Karpas-422 (cell line): ENCODE results near the gene GPSM1. TPM values are rescaled to one million over a fixed set of nuclear protein-coding genes. Genes with fewer than 3 reads are reported as not detected.

ENCODE experiments used
- DNase-seq: peaks from one replicate; pipeline ENCODE4 v3.0.0-alpha.2; 2015
- H2AFZ ChIP-seq: fragments of 200-600 bp; sonication (generic); 2 replicates; pipeline ENCODE4 v1.6.1; 2014; ENCODE audit warnings: antibody characterized with exemption, low read length, mixed read lengths
- H3K27ac ChIP-seq: fragments of 200-600 bp; sonication (generic); 2 replicates; pipeline ENCODE4 v1.5.1; 2014; ENCODE audit warnings: mild to moderate bottlenecking, low read length, moderate library complexity
- H3K27me3 ChIP-seq: fragments of 200-600 bp; sonication (generic); 2 replicates; pipeline ENCODE4 v1.6.1; 2014; ENCODE audit warnings: low read length, mixed read lengths
- H3K36me3 ChIP-seq: fragments of 200-600 bp; sonication (generic); 2 replicates; pipeline ENCODE4 v1.6.1; 2014; ENCODE audit warnings: low read length, mixed read lengths; ENCODE audit not compliant: insufficient read depth
- H3K4me1 ChIP-seq: fragments of 200-600 bp; sonication (generic); 2 replicates; pipeline ENCODE4 v1.6.1; 2014; ENCODE audit warnings: mild to moderate bottlenecking, low read length, mixed read lengths
- H3K4me2 ChIP-seq: fragments of 200-600 bp; sonication (generic); 2 replicates; pipeline ENCODE4 v1.6.1; 2014; ENCODE audit warnings: low read length, low read depth, mild to moderate bottlenecking; ENCODE audit not compliant: poor library complexity, severe bottlenecking
- H3K4me3 ChIP-seq: fragments of 200-600 bp; sonication (generic); 2 replicates; pipeline ENCODE4 v1.5.1; 2014; ENCODE audit warnings: mild to moderate bottlenecking, antibody characterized with exemption, low read length, mixed read lengths
- H3K79me2 ChIP-seq: fragments of 200-600 bp; sonication (generic); 2 replicates; pipeline ENCODE4 v1.6.1; 2014; ENCODE audit warnings: mild to moderate bottlenecking, low read length, mixed read lengths
- H3K9ac ChIP-seq: fragments of 200-600 bp; sonication (generic); 2 replicates; pipeline ENCODE4 v1.6.0; 2014; ENCODE audit warnings: low read length
- H3K9me2 ChIP-seq: fragments of 200-600 bp; sonication (generic), shearing (Covaris generic); replicated peaks from 2 replicates; pipeline ENCODE4 v1.6.0; 2014; ENCODE audit warnings: mild to moderate bottlenecking, low read length, moderate library complexity; ENCODE audit not compliant: insufficient read depth
- H3K9me3 ChIP-seq: fragments of 300-700, 200-600 bp; sonication (generic); 2 replicates; pipeline ENCODE4 v1.6.1; 2014; ENCODE audit warnings: low read length, mixed read lengths
- H4K20me1 ChIP-seq: fragments of 200-600 bp; sonication (generic); 2 replicates; pipeline ENCODE4 v1.6.1; 2014; ENCODE audit warnings: mild to moderate bottlenecking, antibody characterized with exemption, low read length, low read depth; ENCODE audit not compliant: insufficient read depth
- total RNA-seq: library from RNA; depleted of rRNA; stranded (reverse); fragments of >200 nt; shearing (Covaris generic); gene quantifications from 2 replicates; pipeline ENCODE4 v1.2.3, GENCODE V29; 2014; ENCODE audit warnings: low replicate concordance

GPSM1 gene
- total RNA-seq, 1 experiment from 2014 or later = 11.7 TPM

- no peak within 1 kb of the TSS for H3K4me2 ChIP-seq
- H3K27me3 ChIP-seq = no peaks in the 10 kb centered on the region
- H3K36me3 ChIP-seq = no peaks in the 10 kb centered on the region
- H3K4me3 ChIP-seq = no peak within 1 kb of the TSS
- H3K79me2 ChIP-seq = no peaks in the 10 kb centered on the region
- no peaks in the 10 kb centered on the region for H3K9me3 ChIP-seq
- H3K4me1 ChIP-seq = peaks cover 10% of the 10 kb centered on the region
- H3K9me2 ChIP-seq = no peaks in the 10 kb centered on the region
- H2AFZ ChIP-seq = no peak within 1 kb of the TSS
- H3K9ac ChIP-seq = no peak within 1 kb of the TSS; the same call in 1 of the 2 replicates
- H3K27ac ChIP-seq = peak within 1 kb of the TSS; percentile 57; the same call in 1 of the 2 replicates
- DNase-seq = no peak
- no peaks in the 10 kb centered on the region for H4K20me1 ChIP-seq
Observed at GRCh38 chr9:136373300-136374182, 46.2 kb downstream of the GPSM1 start, which contains the start of gene CARD9. Gene CARD9, minus strand, starts transcription at chr9:136373669. Its CDS starts 1,591 bp downstream, at chr9:136372078.

DNA sequence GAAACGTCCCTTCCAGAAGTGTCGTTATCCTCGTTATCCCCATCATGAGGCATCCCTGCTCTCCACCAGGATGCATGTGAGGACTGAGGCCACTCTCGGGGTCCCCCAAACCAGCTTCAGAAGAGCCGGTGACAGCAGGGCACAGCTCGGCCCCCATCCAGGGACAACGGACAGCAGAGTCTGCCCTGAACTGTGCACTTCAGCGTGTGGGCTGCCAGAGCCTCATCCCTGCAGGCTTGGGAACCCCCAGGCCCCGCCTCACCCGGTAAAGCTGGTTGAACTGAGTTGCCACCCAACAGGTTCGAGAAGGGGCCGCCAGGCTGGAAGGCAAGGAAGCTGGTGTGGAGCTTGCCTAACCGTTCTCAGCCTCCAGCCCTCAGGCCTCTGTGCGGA lies 46.8 kb downstream of the GPSM1 start:
- Histone ChIP-seq H3K27me3 (no peaks in the 10 kb centered on the region), H3K4me2 (no peak overlapping the region), H3K9me3 (no peaks in the 10 kb centered on the region), H3K9me2 (no peaks in the 10 kb centered on the region), H3K4me1 (peaks cover 10% of the 10 kb centered on the region), H4K20me1 (no peaks in the 10 kb centered on the region), H3K79me2 (no peaks in the 10 kb centered on the region), H3K36me3 (no peaks in the 10 kb centered on the region), H2AFZ (no peak overlapping the region), H3K9ac (no peak overlapping the region), H3K27ac (no peak overlapping the region), H3K4me3 (no peak overlapping the region)
- no peak for DNase-seq

DNA sequence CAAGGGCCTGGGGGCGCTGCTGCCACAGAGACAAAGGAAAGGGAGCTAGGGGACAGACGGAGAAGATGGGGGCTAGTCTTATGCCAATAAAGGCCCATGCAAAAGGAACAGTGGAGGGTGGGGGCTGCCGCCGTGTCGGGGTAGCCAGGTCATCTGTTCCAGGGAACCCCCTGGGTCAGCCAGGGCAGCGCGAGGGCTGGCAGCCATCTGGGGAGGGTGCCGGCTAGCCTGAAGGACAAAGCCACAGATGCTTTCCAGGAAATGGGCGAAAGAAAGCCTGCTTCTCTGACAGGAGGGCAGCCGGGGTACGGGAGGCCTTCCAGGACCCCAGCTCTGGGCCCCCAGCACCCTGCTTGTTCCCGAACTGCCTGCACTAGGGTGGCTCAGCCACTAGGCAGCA lies 47.8 kb downstream of the GPSM1 start:
- no peaks in the 10 kb centered on the region for H3K79me2 ChIP-seq
- H3K9me3 ChIP-seq = no peaks in the 10 kb centered on the region
- H3K27me3 ChIP-seq = no peaks in the 10 kb centered on the region
- H2AFZ ChIP-seq = no peak overlapping the region
- H3K4me1 ChIP-seq = peaks cover 10% of the 10 kb centered on the region
- DNase-seq = no peak
- no peak overlapping the region for H3K9ac ChIP-seq
- H4K20me1 ChIP-seq = no peaks in the 10 kb centered on the region
- H3K4me3 ChIP-seq = no peak overlapping the region
- no peak overlapping the region for H3K27ac ChIP-seq
- H3K36me3 ChIP-seq = no peaks in the 10 kb centered on the region
- H3K4me2 ChIP-seq = no peak overlapping the region
- no peaks in the 10 kb centered on the region for H3K9me2 ChIP-seq

GRCh38 chr9:136376457-136376856 lies 49.1 kb downstream of the GPSM1 start:
- Histone ChIP-seq H3K9me3 (no peaks in the 10 kb centered on the region), H4K20me1 (no peaks in the 10 kb centered on the region), H3K36me3 (no peaks in the 10 kb centered on the region), H3K4me1 (peaks cover 10% of the 10 kb centered on the region), H3K27me3 (no peaks in the 10 kb centered on the region), H3K27ac (no peak overlapping the region), H3K4me2 (no peak overlapping the region), H2AFZ (no peak overlapping the region), H3K4me3 (no peak overlapping the region), H3K9me2 (no peaks in the 10 kb centered on the region), H3K9ac (no peak overlapping the region), H3K79me2 (no peaks in the 10 kb centered on the region)
- DNase-seq = no peak

DNA sequence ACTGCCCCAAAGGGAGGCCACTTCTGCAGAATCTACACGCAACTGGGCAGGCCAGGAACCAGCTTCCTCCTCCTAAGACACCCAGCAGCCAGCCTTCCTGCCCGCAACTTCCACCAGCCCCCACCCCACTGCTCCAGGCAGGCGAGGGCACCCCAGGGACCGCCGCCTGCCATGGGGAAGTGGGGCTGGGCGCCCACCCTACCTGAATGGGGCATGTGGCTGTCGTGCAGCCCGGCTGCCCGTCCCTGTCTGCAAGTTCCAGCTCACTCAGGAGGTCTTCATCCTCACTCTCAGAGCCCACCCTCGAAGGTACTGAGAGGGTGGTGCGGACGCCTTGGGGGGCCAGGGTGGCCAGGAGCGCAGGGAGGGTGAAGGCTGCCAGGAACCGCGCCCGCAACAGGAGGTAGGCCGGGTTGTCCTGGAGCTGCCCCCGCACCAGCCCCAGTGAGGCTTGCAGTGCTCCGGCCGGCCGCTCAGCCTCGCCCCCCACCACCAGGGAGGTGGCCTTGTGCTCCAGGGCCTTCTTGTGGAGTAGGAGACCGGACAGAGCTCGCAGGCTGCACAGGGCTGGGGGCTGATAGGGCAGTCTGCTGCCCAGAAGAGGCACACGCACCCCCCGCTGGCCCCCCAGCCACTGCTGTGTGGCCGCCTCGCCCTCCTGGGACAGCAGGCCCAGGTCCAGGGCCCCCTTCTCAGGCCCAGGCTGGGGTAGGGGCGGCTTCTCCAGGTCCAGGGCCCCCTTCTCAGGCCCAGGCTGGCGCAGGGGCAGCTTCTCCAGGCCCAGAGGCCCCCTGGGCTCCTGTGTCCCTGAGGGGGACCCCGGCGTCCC lies 50.2 kb downstream of the GPSM1 start:
- Histone ChIP-seq H3K36me3 (no peaks in the 10 kb centered on the region), H3K9ac (no peak overlapping the region), H3K4me2 (no peak overlapping the region), H3K4me3 (no peak overlapping the region), H3K79me2 (no peaks in the 10 kb centered on the region), H2AFZ (no peak overlapping the region), H3K9me3 (no peaks in the 10 kb centered on the region), H3K27me3 (no peaks in the 10 kb centered on the region), H3K4me1 (peaks cover 6% of the 10 kb centered on the region), H3K9me2 (no peaks in the 10 kb centered on the region), H4K20me1 (no peaks in the 10 kb centered on the region), H3K27ac (no peak overlapping the region)
- no peak for DNase-seq

- Histone ChIP-seq H3K4me3 (no peak overlapping the region), H3K9me3 (no peaks in the 10 kb centered on the region), H3K27me3 (no peaks in the 10 kb centered on the region), H3K9ac (no peak overlapping the region), H3K36me3 (no peaks in the 10 kb centered on the region), H2AFZ (no peak overlapping the region), H4K20me1 (no peaks in the 10 kb centered on the region), H3K4me1 (no peaks in the 10 kb centered on the region), H3K79me2 (no peaks in the 10 kb centered on the region), H3K9me2 (no peaks in the 10 kb centered on the region), H3K27ac (no peak overlapping the region), H3K4me2 (no peak overlapping the region)
- DNase-seq = no peak
Observed at GRCh38 chr9:136378170-136379002, 51.0 kb downstream of the GPSM1 start.

GRCh38 chr9:136379003-136379287 lies 51.6 kb downstream of the GPSM1 start:
- Histone ChIP-seq H3K27ac (no peak overlapping the region), H3K9me3 (no peaks in the 10 kb centered on the region), H3K36me3 (no peaks in the 10 kb centered on the region), H3K9ac (no peak overlapping the region), H3K4me1 (no peaks in the 10 kb centered on the region), H3K79me2 (no peaks in the 10 kb centered on the region), H3K9me2 (no peaks in the 10 kb centered on the region), H3K4me3 (no peak overlapping the region), H3K27me3 (no peaks in the 10 kb centered on the region), H2AFZ (no peak overlapping the region), H4K20me1 (no peaks in the 10 kb centered on the region), H3K4me2 (no peak overlapping the region)
- DNase-seq = no peak

DNA sequence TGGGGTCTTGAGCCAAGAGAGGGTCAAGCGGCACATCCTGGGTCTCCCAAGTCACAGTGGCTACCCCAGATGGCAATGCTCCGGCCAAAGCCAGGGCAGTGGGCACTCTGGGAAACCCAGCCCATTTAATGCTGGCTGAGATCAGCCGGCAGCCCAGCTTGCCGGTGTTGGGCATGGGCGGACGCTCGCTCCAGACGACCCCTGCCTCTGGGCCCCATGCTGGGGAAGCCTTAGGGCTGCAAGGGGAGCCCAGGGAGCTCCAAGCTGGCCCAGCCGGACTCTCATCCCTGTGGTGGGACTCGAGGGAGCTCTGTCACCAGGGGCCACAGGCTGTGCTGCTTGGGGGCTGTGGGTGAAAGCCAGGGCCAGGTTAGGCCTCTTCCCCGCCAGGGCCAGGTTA lies 52.1 kb downstream of the GPSM1 start:
- H3K36me3 ChIP-seq = no peaks in the 10 kb centered on the region; the same call in 1 of the 2 replicates

More for the DNA sequence above, 52.1 kb downstream of the GPSM1 start:
- H3K9ac ChIP-seq = no peak overlapping the region
- H3K27ac ChIP-seq = no peak overlapping the region
- no peak overlapping the region for H3K4me2 ChIP-seq
- no peaks in the 10 kb centered on the region for H3K9me3 ChIP-seq
- H2AFZ ChIP-seq = no peak overlapping the region
- H3K27me3 ChIP-seq = no peaks in the 10 kb centered on the region
- H3K4me3 ChIP-seq = no peak overlapping the region
- DNase-seq = no peak
- H3K4me1 ChIP-seq = no peaks in the 10 kb centered on the region
- no peaks in the 10 kb centered on the region for H4K20me1 ChIP-seq
- no peaks in the 10 kb centered on the region for H3K9me2 ChIP-seq
- H3K79me2 ChIP-seq = no peaks in the 10 kb centered on the region
